ENCODE measurements around the gene RNF227.

DNA sequence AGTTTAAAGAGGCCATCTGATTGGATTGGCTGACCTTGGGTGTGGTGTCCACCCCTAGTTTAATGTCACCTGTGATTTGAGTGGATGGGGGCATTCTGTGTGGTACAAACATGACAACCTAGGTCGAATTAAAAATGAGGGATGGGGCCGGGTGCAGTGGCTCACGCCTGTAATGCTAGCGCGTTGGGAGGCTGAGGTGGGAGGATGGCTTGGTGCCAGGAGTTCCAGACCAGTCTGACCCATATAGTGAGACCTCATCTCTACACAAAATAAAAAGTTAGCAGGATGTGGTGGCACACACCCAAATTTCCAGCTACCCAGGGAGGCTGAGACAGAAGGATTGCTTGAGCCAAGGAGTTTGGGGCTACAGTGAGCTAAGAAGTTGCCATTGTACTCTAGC is 30.4 kb upstream of the RNF227 start:
- TF ChIP-seq POLR2AphosphoS5 (IDR thresholded peaks at IDR 0.05; ENCODE audit: low read depth, low read length) (no peak), TAF1 (IDR thresholded peaks at IDR 0.05; ENCODE audit: borderline replicate concordance, insufficient read depth, low read length) (no peak), SIN3A (IDR thresholded peaks at IDR 0.05; ENCODE audit: borderline replicate concordance, insufficient read depth, low read length) (no peak)
- TF ChIP-seq, protein P1, sequence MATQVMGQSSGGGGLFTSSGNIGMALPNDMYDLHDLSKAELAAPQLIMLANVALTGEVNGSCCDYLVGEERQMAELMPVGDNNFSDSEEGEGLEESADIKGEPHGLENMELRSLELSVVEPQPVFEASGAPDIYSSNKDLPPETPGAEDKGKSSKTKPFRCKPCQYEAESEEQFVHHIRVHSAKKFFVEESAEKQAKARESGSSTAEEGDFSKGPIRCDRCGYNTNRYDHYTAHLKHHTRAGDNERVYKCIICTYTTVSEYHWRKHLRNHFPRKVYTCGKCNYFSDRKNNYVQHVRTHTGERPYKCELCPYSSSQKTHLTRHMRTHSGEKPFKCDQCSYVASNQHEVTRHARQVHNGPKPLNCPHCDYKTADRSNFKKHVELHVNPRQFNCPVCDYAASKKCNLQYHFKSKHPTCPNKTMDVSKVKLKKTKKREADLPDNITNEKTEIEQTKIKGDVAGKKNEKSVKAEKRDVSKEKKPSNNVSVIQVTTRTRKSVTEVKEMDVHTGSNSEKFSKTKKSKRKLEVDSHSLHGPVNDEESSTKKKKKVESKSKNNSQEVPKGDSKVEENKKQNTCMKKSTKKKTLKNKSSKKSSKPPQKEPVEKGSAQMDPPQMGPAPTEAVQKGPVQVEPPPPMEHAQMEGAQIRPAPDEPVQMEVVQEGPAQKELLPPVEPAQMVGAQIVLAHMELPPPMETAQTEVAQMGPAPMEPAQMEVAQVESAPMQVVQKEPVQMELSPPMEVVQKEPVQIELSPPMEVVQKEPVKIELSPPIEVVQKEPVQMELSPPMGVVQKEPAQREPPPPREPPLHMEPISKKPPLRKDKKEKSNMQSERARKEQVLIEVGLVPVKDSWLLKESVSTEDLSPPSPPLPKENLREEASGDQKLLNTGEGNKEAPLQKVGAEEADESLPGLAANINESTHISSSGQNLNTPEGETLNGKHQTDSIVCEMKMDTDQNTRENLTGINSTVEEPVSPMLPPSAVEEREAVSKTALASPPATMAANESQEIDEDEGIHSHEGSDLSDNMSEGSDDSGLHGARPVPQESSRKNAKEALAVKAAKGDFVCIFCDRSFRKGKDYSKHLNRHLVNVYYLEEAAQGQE (IDR thresholded peaks at IDR 0.05; ENCODE audit: insufficient read depth in 1 of 2, low read depth in 2 of 2, low read length in 2 of 2) = no peak
